Right renal cortex interstitium (tissue), 3 donors: ENCODE data around the gene TIGD7. TPM values are rescaled to one million over a fixed set of nuclear protein-coding genes. Genes with fewer than 3 reads are reported as not detected.

ENCODE experiments used
- DNase-seq, 3 donors: peaks; one replicate each; pipeline ENCODE4 v3.0.0-alpha.2; 2013; ENCODE audit warnings: low read depth in 3 of 3, low spot score in 2 of 3
- polyA plus RNA-seq, 3 donors: library from polyadenylated mRNA; unstranded; fragments of 120-200 nt; gene quantifications; one replicate each; pipeline ENCODE4 v1.2.1, GENCODE V29; 2013; ENCODE audit not compliant: insufficient read length in 3 of 3

Gene TIGD7
- polyA plus RNA-seq, 3 donors = 9.6 to 12.7 (median 11.4) TPM

- no peak for DNase-seq
Measured at GRCh38 chr16:3249451-3249850, 55.8 kb downstream of the TIGD7 start.

DNA sequence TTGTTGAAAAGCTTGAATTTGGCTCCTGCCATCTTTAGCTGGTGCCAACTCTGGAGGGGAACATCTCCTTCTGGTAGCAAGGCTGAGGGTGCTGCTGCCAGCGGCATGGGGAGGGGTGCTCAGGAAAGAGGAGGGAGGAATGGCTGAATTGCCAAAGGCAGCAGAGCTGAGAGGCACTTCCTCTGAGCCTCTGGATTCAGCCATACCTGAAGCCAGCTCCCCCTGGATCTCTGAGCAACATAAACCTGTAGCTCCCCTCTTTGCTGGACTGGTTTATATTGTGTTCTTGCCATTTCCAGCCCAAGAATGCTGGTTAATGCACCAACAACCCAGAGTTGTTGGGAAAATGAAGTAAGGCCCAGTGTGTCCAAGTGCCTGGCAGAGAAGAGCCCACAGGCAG lies 56.2 kb downstream of the TIGD7 start:
- DNase-seq = no peak

Other genes with a start within 250 kb of the TIGD7 start
- gene IL32, start 239.8 kb downstream of the TIGD7 start, polyA plus RNA-seq = 10 to 100 TPM; 28.0 to 36.8 (median 29.4) TPM
- gene ZSCAN10, start 206.1 kb downstream of the TIGD7 start, polyA plus RNA-seq = under 1 TPM in 1 of 3 donors, not detected in 2; 0.11 TPM
- 10 to 100 TPM; 12.7 to 14.6 (median 13.8) TPM for gene ZNF205, start 192.8 kb downstream of the TIGD7 start, polyA plus RNA-seq
- 1 to 10 TPM; 8.0 to 9.3 (median 9.3) TPM for gene ZNF213, start 170.4 kb downstream of the TIGD7 start, polyA plus RNA-seq
- gene OR1F1, start 117.2 kb downstream of the TIGD7 start, polyA plus RNA-seq = not detected
- 10 to 100 TPM; 14.6 to 18.0 (median 15.4) TPM for gene ZNF200, start 70.3 kb downstream of the TIGD7 start, polyA plus RNA-seq
- gene MEFV, start 48.8 kb downstream of the TIGD7 start, polyA plus RNA-seq = under 1 TPM; 0.11 to 0.18 (median 0.17) TPM
- 10 to 100 TPM; 49.0 to 56.4 (median 49.9) TPM for gene ZNF263, start 21.9 kb downstream of the TIGD7 start, polyA plus RNA-seq
- gene ZNF75A, start 67 bp upstream of the TIGD7 start, polyA plus RNA-seq = 10 to 100 TPM; 46.5 to 50.5 (median 48.9) TPM
- gene OR2C1, start 50.5 kb upstream of the TIGD7 start, polyA plus RNA-seq = under 1 TPM; 0.67 to 0.85 (median 0.72) TPM
- 10 to 100 TPM; 17.0 to 22.7 (median 18.7) TPM for gene ZSCAN32, start 95.6 kb upstream of the TIGD7 start, polyA plus RNA-seq
- 10 to 100 TPM; 15.1 to 16.6 (median 15.1) TPM for gene ZNF174, start 95.8 kb upstream of the TIGD7 start, polyA plus RNA-seq
- gene ZNF597, start 138.1 kb upstream of the TIGD7 start, polyA plus RNA-seq = 1 to 10 TPM; 3.9 to 4.1 (median 4.0) TPM
- gene NAA60, start 138.2 kb upstream of the TIGD7 start, polyA plus RNA-seq = 10 to 100 TPM; 68.5 to 72.4 (median 70.9) TPM
- gene C16orf90, start 190.1 kb upstream of the TIGD7 start, polyA plus RNA-seq = not detected
- gene CLUAP1, start 195.6 kb upstream of the TIGD7 start, polyA plus RNA-seq = 10 to 100 TPM; 64.4 to 69.0 (median 68.5) TPM